ENCODE data around the gene EFHD2.
"Not testable (repeated sequence)": the region's sequence is repeated elsewhere in the genome, so short reads cannot be mapped to it uniquely, and the experiment has no call there.

EFHD2 gene, protein sequence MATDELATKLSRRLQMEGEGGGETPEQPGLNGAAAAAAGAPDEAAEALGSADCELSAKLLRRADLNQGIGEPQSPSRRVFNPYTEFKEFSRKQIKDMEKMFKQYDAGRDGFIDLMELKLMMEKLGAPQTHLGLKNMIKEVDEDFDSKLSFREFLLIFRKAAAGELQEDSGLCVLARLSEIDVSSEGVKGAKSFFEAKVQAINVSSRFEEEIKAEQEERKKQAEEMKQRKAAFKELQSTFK

DNA sequence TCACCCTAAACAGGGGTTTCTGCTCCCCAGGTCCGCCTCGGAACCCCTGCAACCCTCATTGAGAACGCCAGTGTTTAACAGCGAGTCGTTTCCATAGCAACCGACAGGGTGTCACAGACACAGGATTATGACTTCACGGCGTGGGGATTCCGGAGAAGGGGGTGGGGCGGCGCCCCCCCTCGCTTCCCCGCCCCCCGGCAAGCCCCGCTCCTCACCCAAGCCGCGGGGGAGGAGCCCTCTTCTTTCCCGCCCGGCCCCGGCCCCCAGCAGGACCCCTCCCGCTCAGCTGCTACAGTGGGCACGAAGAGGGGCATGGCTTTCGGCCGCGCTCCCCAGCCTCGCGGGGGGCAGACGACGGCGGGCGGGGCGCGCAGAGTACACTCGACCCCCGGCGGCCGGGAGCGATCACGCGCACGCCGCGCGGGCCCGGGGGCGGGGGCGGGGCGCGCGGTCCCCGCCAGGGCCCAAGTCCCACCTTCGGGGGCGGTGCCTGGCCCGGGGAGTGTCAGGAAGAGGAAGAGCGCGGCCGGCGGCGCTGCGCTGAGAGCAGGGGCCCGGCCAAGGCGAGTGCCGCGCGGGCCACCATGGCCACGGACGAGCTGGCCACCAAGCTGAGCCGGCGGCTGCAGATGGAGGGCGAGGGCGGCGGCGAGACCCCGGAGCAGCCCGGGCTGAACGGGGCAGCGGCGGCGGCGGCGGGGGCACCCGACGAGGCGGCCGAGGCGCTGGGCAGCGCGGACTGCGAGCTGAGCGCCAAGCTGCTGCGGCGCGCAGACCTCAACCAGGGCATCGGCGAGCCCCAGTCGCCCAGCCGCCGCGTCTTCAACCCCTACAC is at the start of gene EFHD2:
EFHD2 (plus strand) TSS at position 501 of the 835 bp plus-strand sequence; CDS start at position 585, 84 bp downstream.
- intact Hi-C loops (cut with DNase I), result no loop called here
- DNase-seq, result peak; percentile 43 to 95 (median 67)

DNA sequence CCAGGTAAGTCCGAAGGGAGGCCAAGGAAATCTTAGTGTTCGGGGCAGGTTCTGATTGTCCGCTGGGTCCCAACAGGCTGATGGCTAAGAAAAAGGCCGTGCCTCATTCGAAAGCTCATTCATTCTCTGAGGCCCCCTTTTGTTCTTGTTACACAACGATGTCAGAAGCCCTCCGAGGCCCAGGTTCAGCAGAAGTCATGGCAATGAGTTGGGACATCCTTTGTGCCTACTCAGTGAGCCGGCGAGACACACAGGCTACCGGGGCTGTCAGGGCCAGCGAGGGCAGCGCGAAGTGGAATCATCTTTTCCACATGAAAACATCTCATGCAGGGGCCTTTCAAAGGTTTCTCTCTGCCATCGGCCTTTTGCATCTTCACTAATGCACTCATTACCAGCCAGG is 49.0 kb upstream of the EFHD2 start:
- DNase-seq, result peak in 1 of 10 donors; percentile 61
- intact Hi-C loops (cut with DNase I), result no loop called here

DNA sequence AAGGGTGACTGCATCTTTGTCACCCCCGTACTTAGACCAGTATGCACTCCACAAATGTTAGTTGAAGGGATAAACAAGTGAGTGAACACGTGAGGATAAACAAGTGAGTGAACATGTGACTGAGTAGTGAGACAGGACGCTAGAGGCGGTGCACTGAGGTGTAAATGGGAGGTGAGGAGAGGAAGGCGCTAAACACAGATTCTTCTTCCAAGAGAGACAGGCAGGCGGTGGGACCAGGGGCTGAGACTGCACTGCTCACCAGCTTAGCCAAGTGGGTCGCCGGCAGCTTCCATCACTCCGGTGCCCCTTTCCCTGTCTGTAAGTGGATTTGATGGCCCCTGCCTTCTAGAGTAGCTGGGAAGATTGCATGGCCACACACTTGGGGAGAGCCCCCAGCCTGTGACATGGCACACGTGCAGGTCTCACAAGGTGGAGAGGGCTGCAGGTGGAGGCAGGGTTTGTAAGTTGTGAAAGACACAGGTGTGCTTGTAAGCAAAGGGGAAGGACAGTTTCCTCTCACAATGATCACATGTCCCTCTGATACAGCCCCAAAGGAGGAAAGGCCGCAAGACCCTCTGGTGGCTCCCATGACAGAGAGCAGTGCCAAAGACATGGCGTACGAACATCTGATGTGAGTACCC is 47.5 kb upstream of the EFHD2 start:
- DNase-seq, result peak in 1 of 10 donors; percentile 54
- intact Hi-C loops (cut with DNase I), result no loop called here

DNA sequence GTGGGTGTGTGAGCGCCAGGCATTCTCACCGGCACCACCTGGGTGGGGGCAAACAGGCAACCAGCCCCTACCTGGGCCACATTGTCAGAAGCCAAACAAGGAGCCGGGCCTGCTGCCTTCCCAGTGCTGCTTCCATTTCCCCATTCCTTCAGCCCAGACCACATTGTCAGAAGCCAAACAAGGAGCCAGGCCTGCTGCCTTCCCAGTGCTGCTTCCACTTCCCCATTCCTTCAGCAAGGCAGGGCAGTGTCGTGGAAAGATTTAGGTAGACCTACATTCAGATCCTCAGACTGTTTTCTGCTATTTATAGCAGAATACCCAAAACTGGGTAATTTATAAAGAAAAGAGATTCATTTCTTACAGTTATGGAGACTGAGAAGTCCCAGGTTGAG is 47.0 kb upstream of the EFHD2 start:
- intact Hi-C loops (cut with DNase I), result no loop called here
- peak in 1 of 10 donors; percentile 49 for DNase-seq

DNA sequence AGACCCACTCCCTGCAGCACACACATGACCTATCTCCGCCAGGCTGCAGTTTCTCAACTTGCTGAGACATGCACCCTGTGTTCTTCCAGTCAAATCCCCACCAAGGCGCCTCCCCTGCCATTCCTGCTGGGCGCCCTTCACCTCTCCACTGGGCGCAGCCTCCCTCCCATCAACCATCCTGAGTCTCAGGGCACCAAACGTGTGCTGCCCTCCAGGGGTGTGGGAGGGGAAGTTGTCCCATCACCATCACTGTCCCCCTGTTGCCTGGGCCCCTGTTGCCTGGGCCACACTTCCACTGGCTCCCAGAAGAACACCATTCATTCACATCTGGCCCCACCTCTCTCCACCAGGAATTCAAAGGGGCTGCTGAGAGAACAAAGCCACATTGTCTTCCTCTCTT is 44.9 kb upstream of the EFHD2 start:
- DNase-seq, result peak in 1 of 10 donors; percentile 70
- intact Hi-C loops (cut with DNase I), result no loop called here

DNA sequence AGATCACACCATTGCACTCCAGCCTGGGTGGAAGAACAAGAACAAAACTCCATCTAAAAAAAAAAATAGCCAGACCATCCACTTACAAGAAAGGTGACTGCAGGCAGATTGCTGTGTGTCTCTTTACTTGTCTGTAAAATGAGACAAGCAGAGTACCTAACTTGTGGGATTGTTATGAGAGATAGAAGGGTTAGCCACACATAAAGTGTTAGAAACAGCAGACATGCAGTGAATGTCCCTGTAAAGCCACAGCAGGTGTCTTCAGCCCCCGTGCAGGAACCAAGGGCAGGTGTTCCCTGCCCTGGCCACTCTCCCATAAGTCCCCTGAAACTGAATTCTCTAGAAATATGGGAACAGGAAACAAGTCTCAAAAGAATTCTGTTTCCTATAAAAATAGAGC is 40.8 kb upstream of the EFHD2 start:
- DNase-seq, result no peak
- intact Hi-C loops (cut with DNase I), result no loop called here

DNA sequence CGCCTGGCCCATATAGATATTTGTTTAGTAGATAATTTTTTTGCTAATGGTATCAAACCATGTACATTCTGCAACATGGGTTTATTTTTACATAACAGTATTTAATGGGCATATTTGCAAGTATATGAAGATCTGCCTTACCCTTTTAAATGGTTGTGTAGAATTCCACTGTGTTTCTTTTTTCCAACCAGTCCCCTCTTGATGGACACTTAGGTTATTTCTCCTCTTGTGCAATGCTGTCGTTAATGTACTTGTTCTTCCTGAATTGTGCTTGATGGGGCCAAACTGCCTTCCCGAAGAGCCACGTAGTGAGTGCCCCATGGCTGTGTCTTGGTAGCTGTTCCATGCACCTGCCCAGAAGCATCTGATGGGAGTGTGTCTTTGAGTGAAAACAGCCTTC is 39.4 kb upstream of the EFHD2 start:
- DNase-seq, result no peak
- intact Hi-C loops (cut with DNase I), result no loop called here

DNA sequence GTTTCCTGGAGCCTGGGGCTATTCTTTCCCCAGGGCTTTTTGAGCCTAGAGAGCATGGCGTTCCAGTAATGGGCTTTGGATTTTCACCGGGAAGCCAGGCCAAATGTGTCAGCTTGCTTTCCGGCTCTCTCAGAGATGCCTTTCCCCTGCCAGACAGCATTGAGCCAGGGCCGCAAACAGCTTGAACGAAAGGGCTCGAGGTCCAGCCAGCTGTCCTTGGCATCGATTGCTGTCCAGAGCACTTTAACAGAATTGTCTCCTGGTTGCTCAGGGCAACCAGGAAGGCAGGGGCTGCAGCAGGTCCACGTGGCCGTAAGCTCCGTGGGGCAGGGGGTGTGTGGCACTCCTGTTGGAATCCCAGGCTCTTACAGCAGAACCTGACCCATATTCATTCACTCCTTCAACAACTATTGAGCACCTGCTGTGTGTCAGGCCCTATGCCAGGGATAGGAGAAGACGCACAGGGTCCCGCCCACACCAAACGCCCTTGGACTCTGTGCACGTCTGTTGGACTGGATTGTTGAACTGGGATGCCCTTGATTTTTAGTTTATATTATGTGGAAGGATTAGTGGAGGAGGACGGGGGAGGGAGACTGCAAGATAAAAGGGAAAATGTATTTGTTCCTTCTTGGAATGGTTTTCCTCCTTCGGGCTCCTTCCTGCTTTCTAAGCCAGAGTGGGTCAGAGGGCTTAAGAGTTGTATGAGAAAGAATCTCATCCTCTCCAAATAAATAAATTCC is 38.7 kb upstream of the EFHD2 start:
- peak in 9 of 10 donors; percentile 29 to 91 (median 53) for DNase-seq
- intact Hi-C loops (cut with DNase I), result no loop called here

DNA sequence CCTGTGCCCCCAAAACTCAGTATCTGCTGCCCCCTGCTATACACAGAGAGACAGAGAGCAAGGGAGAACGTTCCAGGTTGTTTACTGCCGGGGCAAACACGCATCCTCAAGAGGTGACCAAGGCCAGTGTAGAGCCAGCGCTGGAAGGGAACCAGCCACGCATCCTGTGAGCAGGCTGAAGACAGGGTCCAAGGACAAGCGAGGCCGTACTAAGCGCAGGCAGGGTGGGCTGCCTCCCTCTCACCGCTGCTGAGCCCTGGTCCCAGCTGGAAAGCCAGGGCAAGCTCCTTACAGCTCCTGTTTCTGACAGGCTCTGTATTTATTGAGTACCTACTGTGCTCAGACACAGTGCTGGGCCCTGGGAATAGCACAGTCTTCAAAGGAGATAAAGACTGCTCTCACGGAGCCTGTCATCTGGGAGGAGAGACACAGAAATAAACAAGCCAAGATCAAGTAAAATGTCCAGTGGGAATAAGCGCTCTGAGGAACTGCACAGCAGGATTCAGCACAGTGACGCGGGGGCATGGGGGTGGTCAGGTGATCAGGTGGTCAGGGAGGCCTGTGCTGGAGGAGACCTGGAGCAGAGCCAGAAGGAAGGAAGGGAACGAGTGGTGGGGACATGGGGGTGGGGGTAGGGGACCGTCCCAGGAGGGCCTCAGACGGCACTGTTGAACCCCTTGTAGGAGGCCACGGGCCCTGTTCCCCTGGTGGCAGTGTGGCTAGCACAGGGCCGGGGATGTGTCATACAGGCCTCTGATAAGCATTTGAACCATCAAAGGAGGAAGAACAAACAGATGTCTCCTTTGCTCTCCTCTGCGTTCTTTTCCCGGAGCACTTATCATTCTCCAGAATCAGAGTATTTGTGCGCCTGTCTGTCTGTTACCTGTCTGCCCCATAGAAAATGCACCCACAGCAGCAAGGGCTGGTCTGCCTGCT is 37.8 kb upstream of the EFHD2 start:
- intact Hi-C loops (cut with DNase I), result no loop called here
- DNase-seq, result peak in 1 of 10 donors; percentile 76

DNA sequence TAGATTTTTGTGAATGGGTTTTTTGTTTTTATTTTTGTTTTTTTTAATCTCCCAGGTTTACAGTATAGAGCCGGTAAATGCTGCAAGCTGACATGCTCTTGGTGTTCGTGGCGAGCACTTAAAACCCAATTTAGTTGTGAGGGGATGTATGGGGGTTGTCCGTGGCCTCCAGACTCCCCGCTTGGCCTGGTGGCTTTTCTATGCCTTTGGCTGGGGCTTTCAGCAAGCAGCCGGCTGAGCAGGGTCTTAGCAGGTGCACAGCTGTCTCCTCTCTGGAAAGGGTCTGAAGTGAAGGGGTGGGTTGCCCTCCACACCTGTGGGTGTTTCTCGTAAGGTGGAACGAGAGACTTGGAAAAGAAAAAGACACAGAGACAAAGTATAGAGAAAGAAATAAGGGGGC is 31.0 kb upstream of the EFHD2 start:
- no peak for DNase-seq

DNA sequence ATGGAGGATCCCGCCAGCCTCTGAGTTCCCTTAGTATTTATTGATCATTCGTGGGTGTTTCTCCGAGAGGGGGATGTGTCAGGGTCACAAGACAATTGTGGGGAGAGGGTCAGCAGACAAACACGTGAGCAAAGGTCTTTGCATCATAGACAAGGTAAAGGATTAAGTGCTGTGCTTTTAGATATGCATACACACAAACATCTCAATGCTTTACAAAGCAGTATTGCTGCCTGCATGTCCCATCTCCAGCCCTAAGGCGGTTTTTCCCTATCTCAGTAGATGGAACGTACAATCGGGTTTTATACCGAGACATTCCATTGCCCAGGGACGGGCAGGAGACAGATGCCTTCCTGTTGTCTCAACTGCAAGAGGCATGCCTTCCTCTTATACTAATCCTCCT is 30.5 kb upstream of the EFHD2 start:
- intact Hi-C loops (cut with DNase I); DNase-seq: not testable (repeated sequence)

More for the DNA sequence above, 31.0 kb upstream of the EFHD2 start:
- intact Hi-C loops (cut with DNase I), result no loop called here

DNA sequence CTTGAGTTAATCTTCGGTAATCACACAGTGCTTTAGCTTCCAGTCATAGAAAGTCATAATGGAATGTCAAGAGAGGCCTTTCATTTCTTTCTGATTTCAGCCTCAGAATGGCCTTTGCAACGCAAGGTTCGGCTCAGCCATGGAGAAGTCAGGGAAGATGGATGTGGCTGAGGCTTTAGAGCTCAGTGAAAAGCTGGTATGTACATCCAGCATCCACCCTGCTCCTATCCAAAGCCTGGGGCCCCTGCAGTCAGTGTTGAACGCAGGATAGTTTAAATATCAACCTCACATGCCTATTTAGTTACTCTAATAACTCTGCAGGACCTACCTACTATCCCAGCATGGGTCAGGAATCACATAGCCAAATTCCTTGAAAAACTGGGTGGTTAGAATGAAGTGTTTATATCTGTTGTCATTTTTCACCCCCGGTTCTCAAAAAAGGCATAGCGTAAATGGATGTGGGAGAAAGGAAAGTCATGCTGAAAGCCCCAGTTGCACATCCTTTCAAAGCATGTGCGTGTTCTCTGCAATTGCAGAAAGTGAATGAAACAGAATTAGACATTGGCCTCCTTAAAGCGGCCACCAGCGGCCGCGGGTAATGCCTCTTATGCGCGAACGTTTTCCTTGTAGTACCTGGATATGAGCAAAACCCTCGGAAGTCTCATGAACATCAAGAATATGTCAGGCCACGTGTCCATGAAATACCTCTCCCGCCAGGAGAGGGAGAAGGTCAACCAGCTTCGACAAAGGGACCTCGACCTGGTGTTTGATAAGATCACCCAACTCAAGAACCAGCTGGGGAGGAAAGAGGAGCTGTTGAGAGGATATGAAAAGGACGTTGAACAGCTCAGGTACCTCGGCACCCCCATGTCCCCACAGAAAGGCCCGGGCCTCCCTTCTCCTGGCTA is 28.8 kb upstream of the EFHD2 start:
- no peak for DNase-seq
- intact Hi-C loops (cut with DNase I), result no loop called here

DNA sequence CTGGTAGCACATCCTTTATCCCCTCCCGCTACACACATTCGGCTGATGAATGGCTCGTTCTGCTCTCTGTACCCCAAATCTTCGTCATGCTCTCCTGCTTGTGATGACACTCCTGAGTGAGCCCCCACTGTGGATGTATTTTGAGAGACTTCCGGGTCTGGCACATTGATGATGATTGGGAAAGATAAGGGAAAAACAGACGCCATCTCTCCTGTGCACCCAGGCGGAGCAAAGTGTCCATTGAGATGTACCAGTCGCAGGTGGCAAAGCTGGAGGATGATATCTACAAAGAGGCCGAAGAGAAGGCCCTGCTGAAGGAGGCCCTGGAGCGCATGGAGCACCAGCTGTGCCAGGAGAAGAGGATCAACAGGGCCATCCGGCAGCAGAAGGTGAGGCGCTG is 27.9 kb upstream of the EFHD2 start:
- intact Hi-C loops (cut with DNase I), result no loop called here
- no peak for DNase-seq

DNA sequence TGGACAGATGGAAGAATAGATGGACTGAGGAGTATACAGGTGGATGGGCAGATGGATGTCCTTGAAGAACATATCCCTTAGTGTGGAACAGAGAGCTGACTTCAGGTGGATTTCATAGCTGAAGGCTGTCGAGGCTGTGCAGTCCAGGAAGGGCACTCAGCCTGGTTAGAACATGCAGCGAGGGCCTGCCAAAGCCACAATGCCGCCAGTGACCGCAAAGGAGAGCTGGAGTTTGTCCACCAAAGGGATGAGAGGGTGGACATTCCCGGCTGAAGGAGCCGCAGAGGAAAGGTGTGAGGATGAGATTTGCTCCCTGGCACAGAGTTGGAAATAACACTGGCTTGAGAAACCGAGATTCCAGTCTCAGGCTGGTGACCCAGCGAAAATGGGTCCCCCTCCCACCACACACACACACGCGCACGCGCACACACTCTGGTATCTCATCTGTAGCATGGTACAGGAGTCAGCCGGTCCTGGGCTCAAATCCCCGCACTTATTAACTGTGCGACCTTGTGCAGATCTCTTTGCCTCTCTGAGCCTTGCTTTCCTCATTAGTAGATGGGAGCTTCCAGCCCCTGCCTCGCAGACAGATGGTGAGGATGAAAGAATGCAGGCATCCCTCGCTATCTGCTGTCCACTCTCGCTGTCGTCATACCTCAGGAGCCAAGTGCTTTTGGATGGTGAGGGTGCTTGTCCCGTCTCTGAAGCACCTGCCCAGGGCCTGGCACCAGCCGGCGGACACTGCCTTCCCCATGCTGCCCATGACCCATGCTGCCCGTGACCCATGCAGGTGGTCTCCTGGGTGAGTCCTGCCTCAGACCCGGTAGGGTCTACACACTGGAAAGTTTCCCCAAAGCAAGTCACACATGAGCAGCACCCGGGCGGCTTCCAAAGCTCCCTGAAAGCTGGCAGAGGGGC is 26.8 kb upstream of the EFHD2 start:
- intact Hi-C loops (cut with DNase I), result no loop called here
- no peak for DNase-seq

DNA sequence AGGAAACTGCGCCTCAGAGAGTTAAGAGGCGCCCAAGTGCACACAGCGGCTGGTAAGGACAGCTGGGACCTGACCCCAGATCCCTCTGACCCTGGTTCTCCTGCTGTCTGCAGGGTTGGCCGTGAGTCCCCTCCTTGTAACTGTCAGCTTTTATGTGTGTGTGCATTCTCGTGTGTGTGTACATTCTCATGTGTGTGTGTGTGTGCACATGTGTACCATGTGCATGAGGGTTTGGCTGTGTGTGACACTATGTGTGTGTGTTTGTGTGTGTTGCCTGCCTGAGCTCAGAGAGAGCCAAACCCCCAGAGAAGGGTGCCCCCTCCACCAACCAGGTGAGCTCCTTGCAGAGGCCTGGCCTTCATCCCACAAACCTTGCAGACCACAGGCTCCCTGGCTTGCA is 25.9 kb upstream of the EFHD2 start:
- intact Hi-C loops (cut with DNase I), result no loop called here
- no peak for DNase-seq

DNA sequence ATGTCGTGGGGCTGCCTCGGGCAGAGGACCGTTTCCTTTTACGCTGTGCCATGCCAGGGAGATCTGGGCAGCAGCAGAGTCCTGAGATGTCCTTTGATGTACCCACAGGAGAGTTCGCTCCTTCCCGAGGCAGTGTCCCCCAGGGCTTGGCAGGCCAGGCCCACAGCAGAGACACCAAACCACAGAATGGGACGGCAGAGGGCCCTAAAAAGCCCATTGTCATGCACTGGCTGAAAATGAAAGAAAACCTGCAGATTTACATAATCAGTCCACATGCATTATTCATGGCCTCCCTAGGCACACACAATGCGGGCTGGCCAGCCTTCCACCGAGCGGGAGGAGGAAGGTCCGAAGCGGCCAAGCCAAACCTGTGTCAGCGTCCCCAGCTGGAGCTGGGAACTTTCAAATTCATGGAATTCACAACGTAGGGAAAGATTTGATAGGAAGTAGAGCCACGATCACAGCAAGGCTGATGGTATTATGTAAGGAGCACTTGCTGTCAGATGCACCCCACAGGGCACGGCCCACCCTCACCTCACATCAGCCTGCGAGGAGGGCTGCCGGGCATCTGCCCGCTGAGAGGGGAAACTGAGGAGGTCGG is 25.3 kb upstream of the EFHD2 start:
- peak; percentile 45 to 95 (median 68) for DNase-seq
- intact Hi-C loops (cut with DNase I), result no loop called here

DNA sequence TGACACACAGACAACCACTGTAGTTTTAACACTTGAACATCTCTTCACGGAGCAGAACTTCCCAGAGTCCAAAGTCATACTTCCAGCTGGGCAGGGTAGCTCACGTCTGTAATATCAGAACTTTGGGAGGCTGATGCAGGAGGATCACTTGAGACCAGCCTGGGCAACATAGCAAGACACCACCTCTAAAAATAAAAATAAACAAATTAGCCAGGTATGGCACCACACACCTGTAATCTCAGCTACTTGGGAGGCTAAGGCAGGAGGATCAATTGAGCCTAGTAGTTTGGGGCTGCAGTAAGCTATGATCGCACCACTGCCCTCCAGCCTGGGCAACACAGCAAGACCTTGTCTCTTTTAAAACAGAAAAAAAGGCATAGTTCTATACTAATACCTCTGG is 24.3 kb upstream of the EFHD2 start:
- DNase-seq, result no peak
- intact Hi-C loops (cut with DNase I), result no loop called here

All from posterior cingulate gyrus (tissue), 11 donors.